Rectal smooth muscle tissue (tissue), 1 donor: ENCODE results near the gene MGME1.

Experiments used
- H3K27ac ChIP-seq: one replicate; pipeline ENCODE4 v1.7.0; 2013; ENCODE audit warnings: low read depth, low read length, inconsistent platforms
- H3K27me3 ChIP-seq: one replicate; pipeline ENCODE4 v1.7.0; 2013; ENCODE audit warnings: low read length; ENCODE audit not compliant: control insufficient read depth, insufficient read depth
- H3K36me3 ChIP-seq: one replicate; pipeline ENCODE4 v1.7.0; 2013; ENCODE audit warnings: low read length; ENCODE audit not compliant: control insufficient read depth, insufficient read depth
- H3K4me1 ChIP-seq: one replicate; pipeline ENCODE4 v1.7.0; 2013; ENCODE audit warnings: low read length; ENCODE audit not compliant: control insufficient read depth, insufficient read depth
- H3K4me3 ChIP-seq: one replicate; pipeline ENCODE4 v1.7.0; 2013; ENCODE audit warnings: low read length
- H3K9ac ChIP-seq: one replicate; pipeline ENCODE4 v1.7.0; 2013; ENCODE audit warnings: low read length

Gene MGME1

DNA sequence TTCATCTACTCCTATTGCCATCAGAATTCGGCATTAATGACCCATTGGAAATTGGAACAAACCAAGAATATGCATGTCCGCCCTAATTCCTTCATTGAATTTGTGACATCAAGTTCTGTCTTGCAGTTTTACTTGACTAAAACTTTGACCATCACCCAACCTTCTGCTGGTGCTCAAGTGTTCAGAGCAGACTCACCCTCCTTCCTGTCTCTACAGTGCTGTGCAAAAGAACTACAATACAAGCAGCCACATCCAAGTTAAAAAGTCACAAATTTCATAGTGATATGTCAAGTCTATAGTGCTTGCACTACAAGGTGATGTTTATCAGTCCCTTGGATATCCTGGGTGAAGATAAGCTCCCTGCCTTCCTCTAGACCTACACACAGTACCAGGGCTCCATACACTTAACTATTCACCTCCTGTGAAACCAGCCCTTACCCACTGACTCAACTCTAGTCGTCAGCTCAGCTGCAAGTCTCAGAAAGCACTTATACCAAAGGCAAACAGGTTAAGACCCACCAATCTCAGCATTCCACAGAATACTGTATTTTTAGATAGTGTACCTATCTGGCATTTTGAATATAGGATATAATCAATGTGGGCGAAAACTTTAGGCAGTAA, 23.9 kb upstream of the MGME1 start:
- H3K9ac ChIP-seq = no peak overlapping the region
- no peak overlapping the region for H3K4me3 ChIP-seq
- H3K4me1 ChIP-seq = peaks cover 3% of the 10 kb centered on the region
- no peak overlapping the region for H3K27ac ChIP-seq
- H3K27me3 ChIP-seq = no peaks in the 10 kb centered on the region
- peaks cover 39% of the 10 kb centered on the region for H3K36me3 ChIP-seq

DNA sequence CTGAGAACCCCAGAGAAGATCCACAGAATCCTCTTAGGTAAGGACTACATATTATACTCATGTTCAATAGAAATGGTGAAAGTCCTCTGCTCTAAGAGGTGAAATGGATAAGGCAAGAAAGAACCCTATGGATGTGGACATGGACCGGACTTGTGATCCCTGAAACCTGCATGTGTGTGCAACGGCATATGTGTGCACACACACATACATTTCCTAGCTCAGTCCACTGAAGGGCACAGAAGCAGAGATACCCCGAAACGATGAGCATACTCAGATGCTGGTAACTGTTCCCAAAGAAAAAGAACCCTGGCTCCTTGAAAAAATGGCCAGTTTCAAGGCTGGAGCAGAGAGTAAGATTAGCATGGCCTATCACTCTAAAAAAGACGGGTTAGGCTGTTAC, 22.8 kb upstream of the MGME1 start:
- Histone ChIP-seq H3K4me3 (no peak overlapping the region), H3K9ac (no peak overlapping the region), H3K36me3 (peaks cover 47% of the 10 kb centered on the region), H3K27me3 (no peaks in the 10 kb centered on the region), H3K27ac (no peak overlapping the region), H3K4me1 (peaks cover 3% of the 10 kb centered on the region)

DNA sequence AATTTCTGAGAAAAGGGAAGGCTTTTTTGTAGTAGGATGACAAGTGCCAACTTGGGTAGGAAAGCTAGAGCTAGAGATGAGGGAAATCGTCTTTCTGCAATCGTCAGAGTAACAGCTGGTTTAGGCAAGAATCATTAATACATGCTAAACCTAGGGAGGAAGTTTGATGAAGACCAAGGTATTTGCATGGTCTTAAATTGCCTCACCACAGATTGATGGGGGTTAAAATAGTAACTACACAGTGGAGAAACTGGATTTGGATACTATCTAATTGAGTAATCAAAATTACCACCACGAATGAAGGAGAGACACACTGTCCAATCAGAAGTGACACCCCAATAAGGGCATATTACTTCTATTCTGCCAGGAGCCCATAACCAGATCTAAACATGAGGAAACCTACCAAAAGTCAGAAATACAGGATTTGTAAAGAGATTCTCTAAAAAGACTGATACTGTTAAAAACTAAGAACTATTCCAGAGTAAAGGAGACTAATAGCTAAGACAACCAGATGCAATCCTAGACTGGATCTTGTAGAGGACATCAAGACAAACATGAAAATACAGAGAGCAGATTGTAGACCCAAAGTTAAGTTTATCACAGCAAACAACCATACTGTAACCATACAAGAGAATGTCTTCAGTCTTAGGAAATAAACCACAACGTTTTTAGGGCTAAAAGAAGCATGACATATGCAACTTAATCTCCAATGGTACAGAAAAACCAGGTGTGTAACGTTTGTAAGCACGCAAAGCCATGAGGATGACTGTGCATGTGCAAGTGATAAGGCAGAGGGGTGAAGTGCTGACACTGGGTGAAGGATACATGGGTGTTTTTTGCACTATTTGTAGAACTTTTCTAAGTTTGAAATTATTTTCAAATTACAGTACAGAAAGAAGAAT, 22.0 kb upstream of the MGME1 start:
- Histone ChIP-seq H3K27ac (no peak overlapping the region), H3K36me3 (peaks cover 46% of the 10 kb centered on the region), H3K4me1 (peaks cover 3% of the 10 kb centered on the region), H3K4me3 (no peak overlapping the region), H3K27me3 (no peaks in the 10 kb centered on the region), H3K9ac (no peak overlapping the region)

DNA sequence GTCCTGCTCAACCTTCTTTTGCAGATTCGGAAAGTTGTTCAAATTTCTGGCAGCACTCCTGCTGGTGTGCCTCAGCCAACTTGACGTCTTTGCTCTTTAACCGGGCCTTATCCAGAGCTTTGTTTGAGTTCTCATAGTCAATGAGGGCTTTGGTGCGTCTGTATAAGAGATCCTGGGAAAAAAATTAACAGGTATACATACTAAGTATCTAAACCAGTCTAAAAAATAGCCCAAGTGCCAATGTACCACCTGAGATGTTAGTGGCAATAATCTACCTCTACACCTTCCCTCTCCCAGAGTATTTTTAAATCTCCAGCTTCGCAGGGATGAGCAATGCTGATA, 21.4 kb upstream of the MGME1 start:
- Histone ChIP-seq H3K27ac (no peak overlapping the region), H3K27me3 (no peaks in the 10 kb centered on the region), H3K9ac (no peak overlapping the region), H3K4me1 (peaks cover 3% of the 10 kb centered on the region), H3K4me3 (no peak overlapping the region), H3K36me3 (peaks cover 46% of the 10 kb centered on the region)

DNA sequence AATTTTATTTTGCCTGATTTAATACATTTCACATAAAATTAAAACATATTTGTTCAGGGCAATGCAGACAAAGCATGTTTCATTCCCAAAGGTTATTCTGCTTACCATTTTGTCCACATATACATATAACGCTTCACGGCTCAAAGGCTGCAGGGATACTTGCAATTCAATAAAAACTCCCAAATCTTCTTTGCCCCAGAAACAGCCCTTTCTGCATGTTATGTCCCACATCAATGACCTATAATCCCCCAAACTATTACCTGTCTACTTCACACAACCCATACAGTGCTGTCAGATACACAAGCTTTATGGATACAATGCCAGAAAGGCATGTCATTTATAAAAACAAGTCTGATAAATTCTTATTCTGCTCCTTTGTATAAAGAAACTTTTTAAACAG, 20.4 kb upstream of the MGME1 start:
- H3K4me1 ChIP-seq = peaks cover 3% of the 10 kb centered on the region
- no peak overlapping the region for H3K4me3 ChIP-seq
- no peak overlapping the region for H3K9ac ChIP-seq
- H3K27ac ChIP-seq = no peak overlapping the region
- H3K27me3 ChIP-seq = no peaks in the 10 kb centered on the region
- H3K36me3 ChIP-seq = peaks cover 50% of the 10 kb centered on the region

DNA sequence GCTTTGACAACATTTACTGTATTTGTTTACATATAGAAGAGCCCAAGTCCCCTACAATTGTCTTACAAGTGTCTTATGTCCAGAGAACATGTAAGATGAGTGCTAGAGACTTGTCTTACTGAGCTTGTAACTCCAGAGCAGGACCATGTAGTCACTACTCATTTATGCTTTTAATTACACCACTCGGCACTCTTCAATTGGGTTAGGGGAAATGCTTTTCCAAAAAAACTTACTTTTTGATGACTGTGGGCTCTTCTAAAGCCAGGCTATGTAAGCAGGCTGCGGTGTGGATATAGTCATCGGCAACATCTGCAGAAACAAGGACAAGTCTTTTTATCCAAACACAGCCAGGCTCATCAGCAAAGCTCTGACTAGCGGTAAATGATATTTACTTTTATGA, 18.9 kb upstream of the MGME1 start:
- no peaks in the 10 kb centered on the region for H3K27me3 ChIP-seq
- H3K36me3 ChIP-seq = peaks cover 54% of the 10 kb centered on the region
- no peak overlapping the region for H3K9ac ChIP-seq
- H3K4me1 ChIP-seq = peaks cover 3% of the 10 kb centered on the region
- no peak overlapping the region for H3K4me3 ChIP-seq
- no peak overlapping the region for H3K27ac ChIP-seq

DNA sequence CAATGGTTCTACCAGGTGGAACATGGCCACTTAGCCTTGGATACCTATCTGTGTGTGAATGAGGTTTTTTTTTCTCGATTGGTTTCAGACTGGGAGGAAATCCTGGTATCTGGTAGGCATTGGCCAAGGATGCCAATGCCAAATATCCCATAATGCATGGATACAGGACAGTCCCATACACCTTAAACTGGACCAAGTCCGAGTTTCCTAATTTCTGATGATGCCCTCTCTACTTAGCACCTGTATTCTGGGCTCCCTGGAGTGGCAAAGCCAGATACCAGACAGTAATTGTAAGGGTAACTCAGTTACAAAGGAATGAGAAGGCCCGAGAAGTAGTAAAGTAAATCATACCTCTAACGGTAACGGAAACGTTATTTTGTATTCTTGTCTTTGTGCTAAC, 18.1 kb upstream of the MGME1 start:
- H3K27ac ChIP-seq = no peak overlapping the region
- H3K9ac ChIP-seq = no peak overlapping the region
- H3K36me3 ChIP-seq = peaks cover 51% of the 10 kb centered on the region
- no peak overlapping the region for H3K4me3 ChIP-seq
- no peaks in the 10 kb centered on the region for H3K27me3 ChIP-seq
- H3K4me1 ChIP-seq = peaks cover 3% of the 10 kb centered on the region

GRCh38 chr20:17951323-17951722, 17.5 kb upstream of the MGME1 start:
- Histone ChIP-seq H3K4me3 (no peak overlapping the region), H3K27me3 (no peaks in the 10 kb centered on the region), H3K27ac (no peak overlapping the region), H3K36me3 (peaks cover 45% of the 10 kb centered on the region), H3K9ac (no peak overlapping the region), H3K4me1 (peaks cover 3% of the 10 kb centered on the region)

DNA sequence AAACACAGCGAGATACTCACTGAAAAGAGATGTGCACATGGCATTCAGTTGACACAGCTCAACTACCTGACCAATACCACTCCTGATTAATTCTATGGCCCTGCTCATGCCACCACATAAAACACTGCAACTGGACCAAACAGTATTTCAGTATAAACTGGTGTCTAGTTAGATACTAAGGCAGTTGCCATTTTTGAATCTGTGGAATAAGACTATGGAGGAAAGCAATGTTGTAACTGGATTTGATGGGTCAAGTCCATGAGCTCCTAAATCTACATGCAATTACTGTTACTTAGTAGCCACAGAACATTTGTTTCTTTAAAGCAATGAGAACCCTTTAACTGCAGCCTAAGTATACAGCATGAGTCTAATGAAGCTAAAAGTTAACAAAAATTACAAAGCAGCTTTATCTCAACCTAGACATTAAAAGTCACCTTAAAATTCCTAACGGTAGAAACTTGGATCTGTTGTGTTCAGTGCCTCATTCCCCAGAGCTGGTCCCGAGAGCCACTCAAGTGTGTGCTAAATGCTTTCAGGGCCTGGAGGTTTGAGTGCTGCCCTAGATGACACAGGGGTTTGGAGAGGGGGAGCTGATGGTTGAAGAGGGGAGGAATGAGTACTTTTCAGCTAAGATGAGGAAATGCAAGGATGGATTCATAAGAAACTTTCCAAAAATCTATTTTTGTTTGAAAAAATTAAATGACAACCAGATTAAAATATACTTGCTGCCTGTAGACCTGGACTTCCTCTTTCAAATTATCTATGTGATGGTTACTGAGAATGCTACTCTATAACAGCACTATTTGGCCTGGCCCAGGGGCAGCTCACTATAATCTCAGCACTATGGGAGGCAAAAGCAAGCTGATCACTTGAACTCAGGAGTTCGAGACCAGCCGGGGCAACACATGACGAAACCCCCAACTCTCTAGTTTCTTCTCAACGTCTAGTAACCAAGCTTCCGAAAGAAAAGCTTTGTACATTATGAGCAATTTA, 15.8 kb upstream of the MGME1 start:
- H3K4me3 ChIP-seq = no peak overlapping the region
- no peak overlapping the region for H3K27ac ChIP-seq
- no peak overlapping the region for H3K9ac ChIP-seq
- no peaks in the 10 kb centered on the region for H3K27me3 ChIP-seq
- H3K4me1 ChIP-seq = peaks cover 6% of the 10 kb centered on the region
- peaks cover 35% of the 10 kb centered on the region for H3K36me3 ChIP-seq

DNA sequence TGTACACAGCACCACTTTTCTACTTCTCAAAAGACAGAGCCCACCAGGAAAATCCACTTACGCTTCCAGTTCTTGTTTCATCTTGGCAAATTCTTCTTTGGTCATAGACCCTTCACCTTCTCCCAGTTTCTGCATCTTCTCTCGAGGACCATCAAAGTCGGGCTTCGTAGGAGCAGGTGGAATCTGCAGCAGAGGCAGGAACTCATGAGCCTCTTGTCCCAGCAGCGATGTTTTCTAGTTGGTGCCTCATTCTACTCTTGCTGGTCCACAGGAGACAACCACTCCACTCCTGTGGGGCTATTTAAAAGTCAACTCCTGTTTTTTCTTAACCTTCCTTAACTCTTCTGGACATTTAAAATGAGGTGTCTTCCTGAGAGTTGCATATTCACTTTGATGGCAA, 14.9 kb upstream of the MGME1 start:
- no peaks in the 10 kb centered on the region for H3K27me3 ChIP-seq
- H3K4me3 ChIP-seq = no peak overlapping the region
- peaks cover 13% of the 10 kb centered on the region for H3K4me1 ChIP-seq
- peaks cover 32% of the 10 kb centered on the region for H3K36me3 ChIP-seq
- no peak overlapping the region for H3K9ac ChIP-seq
- H3K27ac ChIP-seq = no peak overlapping the region

GRCh38 chr20:17955302-17955701, 13.5 kb upstream of the MGME1 start:
- Histone ChIP-seq H3K27ac (no peak overlapping the region), H3K9ac (no peak overlapping the region), H3K4me1 (peaks cover 15% of the 10 kb centered on the region), H3K4me3 (no peak overlapping the region), H3K27me3 (no peaks in the 10 kb centered on the region), H3K36me3 (peaks cover 27% of the 10 kb centered on the region)

- Histone ChIP-seq H3K27me3 (no peaks in the 10 kb centered on the region), H3K9ac (no peak overlapping the region), H3K4me3 (no peak overlapping the region), H3K27ac (no peak overlapping the region), H3K4me1 (peaks cover 19% of the 10 kb centered on the region), H3K36me3 (peaks cover 19% of the 10 kb centered on the region)
Measured at GRCh38 chr20:17956099-17956685, 12.6 kb upstream of the MGME1 start.
